CD14-positive monocyte (primary cell): Measurements from ENCODE around the gene FGFRL1. TPM values are rescaled to one million over a fixed set of nuclear protein-coding genes. Genes with fewer than 3 reads are reported as not detected.
A peak's percentile ranks its signal among the peaks of the same experiment; 100 is the strongest.

Experiments used
- DNase-seq, 3 donors: peaks; one replicate each; pipeline ENCODE4 v3.0.0-alpha.2; 2011 to 2022
- H2AFZ ChIP-seq: 2 replicates; pipeline ENCODE4 v1.6.0; 2012; ENCODE audit warnings: mild to moderate bottlenecking, low read depth, low read length, inconsistent platforms; ENCODE audit not compliant: insufficient read depth, poor library complexity, severe bottlenecking
- H3K27ac ChIP-seq, 2 donors: 1 replicate in 1 of 2; 2 replicates in 1 of 2; pipeline ENCODE4 v1.5.1; 2012 to 2013; ENCODE audit warnings: low read length in 2 of 2, control low read depth in 1 of 2, inconsistent platforms in 1 of 2, low read depth in 1 of 2, mild to moderate bottlenecking in 1 of 2
- H3K27me3 ChIP-seq, 2 donors: one replicate each; pipeline versions ENCODE4 v1.6.0 to v1.6.1; 2011 to 2013; ENCODE audit warnings: low read length in 2 of 2; ENCODE audit not compliant: control insufficient read depth in 2 of 2, insufficient read depth in 2 of 2
- H3K36me3 ChIP-seq, 2 donors: replicated peaks in 1 of 2; 1 replicate in 1 of 2; 2 replicates in 1 of 2; pipeline versions ENCODE4 v1.5.1 to v1.6.1; 2012 to 2013; ENCODE audit warnings: low read length in 2 of 2, control low read depth in 1 of 2, inconsistent platforms in 1 of 2, mild to moderate bottlenecking in 1 of 2; ENCODE audit not compliant: insufficient read depth in 2 of 2, control insufficient read depth in 1 of 2
- H3K4me1 ChIP-seq, 2 donors: 1 replicate in 1 of 2; 2 replicates in 1 of 2; pipeline versions ENCODE4 v1.5.1 to v1.6.1; 2012 to 2013; ENCODE audit warnings: low read length in 2 of 2, control low read depth in 1 of 2, inconsistent platforms in 1 of 2, mild to moderate bottlenecking in 1 of 2, moderate library complexity in 1 of 2; ENCODE audit not compliant: insufficient read depth in 2 of 2, control insufficient read depth in 1 of 2
- H3K4me2 ChIP-seq: replicated peaks from 2 replicates; pipeline ENCODE3; 2012; ENCODE audit warnings: low read length, moderate library complexity, mild to moderate bottlenecking; ENCODE audit not compliant: poor library complexity, severe bottlenecking; ENCODE audit errors: extremely low read depth
- H3K4me3 ChIP-seq, 3 experiments: fragments of 200-600 bp in 1 of 3; sonication (generic) in 1 of 3; replicated peaks in 1 of 3; 1 replicate in 2 of 3; 2 replicates in 1 of 3; pipeline ENCODE4 v1.5.1; 2011 to 2013; ENCODE audit warnings: low read length in 3 of 3, mild to moderate bottlenecking in 3 of 3, control low read depth in 2 of 3, low read depth in 2 of 3, inconsistent platforms in 1 of 3, moderate library complexity in 1 of 3
- H3K79me2 ChIP-seq: 2 replicates; pipeline ENCODE4 v1.6.0; 2012; ENCODE audit warnings: mild to moderate bottlenecking, control low read depth, inconsistent platforms, low read length, moderate library complexity; ENCODE audit not compliant: insufficient read depth
- H3K9ac ChIP-seq: 2 replicates; pipeline ENCODE4 v1.6.0; 2017; ENCODE audit warnings: low read length, mild to moderate bottlenecking; ENCODE audit not compliant: insufficient read depth, poor library complexity, severe bottlenecking
- H3K9me3 ChIP-seq, 2 donors: replicated peaks in 1 of 2; 1 replicate in 1 of 2; 2 replicates in 1 of 2; pipeline versions ENCODE4 v1.5.1 to v1.6.1; 2012 to 2013; ENCODE audit warnings: low read length in 2 of 2, control low read depth in 1 of 2; ENCODE audit not compliant: control insufficient read depth in 1 of 2, insufficient read depth in 1 of 2
- H4K20me1 ChIP-seq: 2 replicates; pipeline ENCODE4 v1.6.0; 2012; ENCODE audit warnings: mild to moderate bottlenecking, low read length, control low read depth, moderate library complexity; ENCODE audit not compliant: insufficient read depth
- H3K27ac Mint-ChIP-seq, 7 donors: one replicate each; pipeline ENCODE4 v1.8.0; 2020; ENCODE audit warnings: mild to moderate bottlenecking in 7 of 7, mixed read lengths in 7 of 7, moderate library complexity in 6 of 7, inconsistent platforms in 2 of 7
- H3K27me3 Mint-ChIP-seq, 3 donors: one replicate each; pipeline ENCODE4 v1.8.0; 2021 to 2022; ENCODE audit warnings: low read depth in 3 of 3, mild to moderate bottlenecking in 3 of 3, mixed read lengths in 3 of 3, moderate library complexity in 3 of 3, inconsistent platforms in 1 of 3
- H3K36me3 Mint-ChIP-seq, 2 donors: one replicate each; pipeline ENCODE4 v1.8.0; 2020; ENCODE audit warnings: mixed read lengths in 2 of 2, inconsistent platforms in 1 of 2, mild to moderate bottlenecking in 1 of 2
- H3K4me1 Mint-ChIP-seq: one replicate; pipeline ENCODE4 v1.8.0; 2020; ENCODE audit warnings: mild to moderate bottlenecking, mixed read lengths
- H3K4me3 Mint-ChIP-seq, 2 donors: one replicate each; pipeline ENCODE4 v1.8.0; 2020; ENCODE audit warnings: mild to moderate bottlenecking in 2 of 2, mixed read lengths in 2 of 2, moderate library complexity in 1 of 2
- H3K9me3 Mint-ChIP-seq, 7 donors: one replicate each; pipeline ENCODE4 v1.8.0; 2020 to 2022; ENCODE audit warnings: mixed read lengths in 7 of 7, mild to moderate bottlenecking in 6 of 7, moderate library complexity in 6 of 7, inconsistent platforms in 2 of 7
- whole genome bisulfite sequencing: methylation state at CpG from one replicate; pipeline ENCODE4 v1.1.5; 2013; ENCODE audit warnings: missing lambda C conversion rate; ENCODE audit not compliant: insufficient coverage; 5-methylcytosine and 5-hydroxymethylcytosine counted together
- intact Hi-C, 2 donors: fragments of 100-400 bp; cut with micrococcal nuclease; formaldehyde crosslinking; loops; one replicate each; pipeline versions ENCODE4 v1.15.0 to v1.15.1; 2023
- polyA plus RNA-seq, 3 donors: library from polyadenylated mRNA; depleted of rRNA in 1 of 3; unstranded in 2 of 3; stranded (reverse) in 1 of 3; fragments of 300-500 nt in 2 of 3; fragments of >200 nt in 1 of 3; fragmentation: Illumina TruSeq in 2 of 3; gene quantifications; 1 replicate in 2 of 3; 2 replicates in 1 of 3; pipeline ENCODE4 v1.2.3, GENCODE V29; 2012 to 2021
- TF ChIP-seq, protein P1 (sequence below): fragments of 200-600 bp; IDR thresholded peaks from one replicate; pipeline ENCODE4 v1.8.0; 2022; ENCODE audit warnings: antibody characterized with exemption, mild to moderate bottlenecking

Gene FGFRL1
- polyA plus RNA-seq, 3 donors, result 0.17 to 77.7 (median 0.28) TPM

DNA sequence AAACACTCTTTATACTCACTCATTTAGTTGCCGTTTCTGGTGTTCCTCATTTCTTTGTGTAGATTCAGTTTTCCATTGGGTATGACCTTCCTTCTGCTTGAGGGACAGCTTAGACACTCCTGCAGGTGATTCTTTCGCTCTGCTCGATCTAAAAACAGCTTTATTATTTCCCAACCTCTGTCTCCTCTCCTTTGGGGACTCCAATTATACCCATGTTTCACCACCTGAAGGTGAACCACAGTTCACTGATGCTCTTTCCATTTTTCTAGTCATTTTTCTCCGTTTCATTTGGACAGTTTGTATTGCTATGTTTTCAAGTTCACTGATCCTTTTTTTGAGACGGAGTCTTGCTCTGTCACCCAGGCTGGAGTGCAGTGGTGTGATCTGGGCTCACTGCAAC is 4.6 kb upstream of the FGFRL1 start:
- no peaks in the 10 kb centered on the region for H3K79me2 ChIP-seq
- H3K4me1 ChIP-seq, result peaks cover 23 to 35% of the 10 kb centered on the region in 2 donors
- intact Hi-C loops, result loop anchor here (5.0 to 10.0 kb wide), 3 partner anchors 35 to 578 kb away; partner anchors contain the start of genes DGKQ (in 1 of the 2) and UVSSA (in 1 of the 2)
- H3K36me3 ChIP-seq, result no peaks in the 10 kb centered on the region
- H4K20me1 ChIP-seq, result peaks cover 9% of the 10 kb centered on the region
- WGBS, result 100% methylated on average over 1 of the region's 5 CpGs
- H3K27me3 Mint-ChIP-seq, result peaks cover 47 to 70% (median 48%) of the 10 kb centered on the region in 3 donors
- H3K4me3 Mint-ChIP-seq, result peak overlapping the region in 1 of 2 donors; percentile 67
- peaks cover 11 to 59% of the 10 kb centered on the region in 2 donors for H3K27me3 ChIP-seq
- peaks cover 6 to 34% (median 15%) of the 10 kb centered on the region in 7 donors for H3K9me3 Mint-ChIP-seq
- peaks cover 16% of the 10 kb centered on the region for H3K4me1 Mint-ChIP-seq
- no peak overlapping the region for H3K27ac ChIP-seq
- DNase-seq, result no peak
- TF ChIP-seq, protein P1, sequence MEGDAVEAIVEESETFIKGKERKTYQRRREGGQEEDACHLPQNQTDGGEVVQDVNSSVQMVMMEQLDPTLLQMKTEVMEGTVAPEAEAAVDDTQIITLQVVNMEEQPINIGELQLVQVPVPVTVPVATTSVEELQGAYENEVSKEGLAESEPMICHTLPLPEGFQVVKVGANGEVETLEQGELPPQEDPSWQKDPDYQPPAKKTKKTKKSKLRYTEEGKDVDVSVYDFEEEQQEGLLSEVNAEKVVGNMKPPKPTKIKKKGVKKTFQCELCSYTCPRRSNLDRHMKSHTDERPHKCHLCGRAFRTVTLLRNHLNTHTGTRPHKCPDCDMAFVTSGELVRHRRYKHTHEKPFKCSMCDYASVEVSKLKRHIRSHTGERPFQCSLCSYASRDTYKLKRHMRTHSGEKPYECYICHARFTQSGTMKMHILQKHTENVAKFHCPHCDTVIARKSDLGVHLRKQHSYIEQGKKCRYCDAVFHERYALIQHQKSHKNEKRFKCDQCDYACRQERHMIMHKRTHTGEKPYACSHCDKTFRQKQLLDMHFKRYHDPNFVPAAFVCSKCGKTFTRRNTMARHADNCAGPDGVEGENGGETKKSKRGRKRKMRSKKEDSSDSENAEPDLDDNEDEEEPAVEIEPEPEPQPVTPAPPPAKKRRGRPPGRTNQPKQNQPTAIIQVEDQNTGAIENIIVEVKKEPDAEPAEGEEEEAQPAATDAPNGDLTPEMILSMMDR, result no peak
- no peak overlapping the region for H2AFZ ChIP-seq
- H3K36me3 Mint-ChIP-seq, result peaks cover 0 to 2% of the 10 kb centered on the region in 2 donors
- H3K9me3 ChIP-seq, result peaks cover 0 to 9% of the 10 kb centered on the region in 2 donors
- no peak overlapping the region for H3K4me2 ChIP-seq
- peak overlapping the region in 1 of 7 donors; percentile 66 for H3K27ac Mint-ChIP-seq
- H3K4me3 ChIP-seq, result no peak overlapping the region
- H3K9ac ChIP-seq, result no peak overlapping the region

DNA sequence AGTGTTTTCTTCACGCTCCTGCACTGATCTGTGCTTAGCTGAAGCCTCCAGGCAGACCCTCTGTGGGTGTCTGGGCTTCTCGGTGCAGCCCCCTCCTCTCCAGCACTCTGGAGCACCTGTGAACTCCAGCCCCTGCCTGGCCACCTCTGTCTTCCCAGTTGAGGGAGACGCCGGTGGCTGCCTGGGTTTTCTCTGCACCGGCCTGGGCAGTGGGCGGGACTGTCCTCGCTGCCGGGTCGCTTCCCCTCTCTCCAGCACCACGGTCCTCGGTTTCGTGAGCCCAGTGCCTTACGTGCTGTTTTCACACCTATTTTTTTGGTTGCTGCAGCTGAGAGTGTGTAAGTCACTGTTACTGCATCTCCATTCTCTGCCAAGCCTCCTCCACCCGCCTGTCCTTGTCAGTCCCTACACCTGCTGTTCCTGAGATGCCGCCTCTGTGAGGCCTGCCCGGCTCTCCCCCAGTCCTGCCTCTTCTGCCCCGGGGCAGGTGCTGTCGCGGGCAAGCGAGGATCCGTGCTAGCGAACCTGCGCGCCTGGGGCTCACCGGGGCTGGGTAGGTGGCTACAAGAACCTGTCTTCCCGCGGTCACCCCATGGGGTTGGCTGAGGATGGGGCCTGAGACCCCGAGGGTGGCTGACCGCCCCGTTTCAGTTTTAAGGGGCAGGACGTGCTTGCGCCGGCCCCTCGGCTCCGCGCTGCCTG is 2.4 kb upstream of the FGFRL1 start:
- peaks cover 6 to 30% (median 15%) of the 10 kb centered on the region in 7 donors for H3K9me3 Mint-ChIP-seq
- peaks cover 23 to 43% of the 10 kb centered on the region in 2 donors for H3K4me1 ChIP-seq
- 3% methylated on average over 30 of the region's 36 CpGs for WGBS
- peak overlapping the region; percentile 77 to 91 for H3K4me3 Mint-ChIP-seq
- peak overlapping the region; percentile 94 for H2AFZ ChIP-seq
- peak overlapping the region; percentile 87 for H3K4me2 ChIP-seq
- peaks cover 0 to 2% of the 10 kb centered on the region in 2 donors for H3K36me3 Mint-ChIP-seq
- H3K9me3 ChIP-seq, result peaks cover 0 to 9% of the 10 kb centered on the region in 2 donors
- peak overlapping the region in 4 of 7 donors; percentile 16 to 69 (median 52) for H3K27ac Mint-ChIP-seq
- H3K79me2 ChIP-seq, result no peaks in the 10 kb centered on the region
- intact Hi-C loops, result loop anchor here (5.0 to 10.0 kb wide), 3 partner anchors 37 to 576 kb away; partner anchors contain the start of genes DGKQ (in 1 of the 2) and UVSSA (in 1 of the 2)
- H3K4me3 ChIP-seq, result peak overlapping the region; percentile 65 to 81 (median 72)
- H3K27me3 ChIP-seq, result peaks cover 4 to 59% of the 10 kb centered on the region in 2 donors
- H3K4me1 Mint-ChIP-seq, result peaks cover 16% of the 10 kb centered on the region
- peak overlapping the region; percentile 69 for H3K9ac ChIP-seq
- H3K36me3 ChIP-seq, result no peaks in the 10 kb centered on the region
- peaks cover 3% of the 10 kb centered on the region for H4K20me1 ChIP-seq
- TF ChIP-seq, protein P1, result no peak
- peaks cover 39 to 62% (median 40%) of the 10 kb centered on the region in 3 donors for H3K27me3 Mint-ChIP-seq
- H3K27ac ChIP-seq, result no peak overlapping the region
- peak; percentile 9 to 25 (median 23) for DNase-seq
